Left lobe of liver (tissue), 1 donor: ENCODE data around the gene ZBTB38. TPM values are rescaled to one million over a fixed set of nuclear protein-coding genes. Genes with fewer than 3 reads are reported as not detected.

Source experiments
- total RNA-seq: library from RNA; stranded (reverse); gene quantifications from one replicate; pipeline ENCODE4 v1.2.1, GENCODE V29; 2021
- donor health status: DM: no; HTN: yes; CAD: no.

Gene ZBTB38
- total RNA-seq, 1 donor from 2014 or later, result 26.6 TPM

Other genes with a start within 250 kb of the ZBTB38 start
- gene PXYLP1, start 136.7 kb upstream of the ZBTB38 start, total RNA-seq, result 3.7 TPM
- gene RASA2, start 118.5 kb downstream of the ZBTB38 start, total RNA-seq, result 3.7 TPM